Activated naive CD8-positive, alpha-beta T cell treated with anti-CD3 and anti-CD28 coated beads, Interleukin-2, amount 50 U/mL, for 24 hours (primary cell): ENCODE results near the gene CMIP.

Source experiments
- ATAC-seq: fragments of 150-1000 bp; cut with Tn5 transposase; one replicate; pipeline ENCODE4 v1.10.0; 2021
- DNase-seq: peaks from one replicate; pipeline ENCODE4 v3.0.0; 2021
- H3K27ac Mint-ChIP-seq: one replicate; pipeline ENCODE4 v1.8.0; 2021; ENCODE audit warnings: mild to moderate bottlenecking, mixed read lengths
- H3K27me3 Mint-ChIP-seq: one replicate; pipeline ENCODE4 v1.8.0; 2021; ENCODE audit warnings: mixed read lengths
- H3K36me3 Mint-ChIP-seq: one replicate; pipeline ENCODE4 v1.8.0; 2021; ENCODE audit warnings: low read depth, mixed read lengths
- H3K4me1 Mint-ChIP-seq: one replicate; pipeline ENCODE4 v1.8.0; 2021; ENCODE audit warnings: mixed read lengths
- H3K4me3 Mint-ChIP-seq: one replicate; pipeline ENCODE4 v1.8.0; 2021; ENCODE audit warnings: mild to moderate bottlenecking, moderate library complexity, mixed read lengths
- H3K9me3 Mint-ChIP-seq: one replicate; pipeline ENCODE4 v1.8.0; 2021; ENCODE audit warnings: mixed read lengths

The CMIP gene

GRCh38 chr16:81645266-81645694 lies 200.7 kb downstream of the CMIP start:
- no peak overlapping the region for H3K27ac Mint-ChIP-seq
- DNase-seq: no peak
- no peaks in the 10 kb centered on the region for H3K27me3 Mint-ChIP-seq

GRCh38 chr16:81645925-81646324 lies 201.3 kb downstream of the CMIP start:
- no peaks in the 10 kb centered on the region for H3K36me3 Mint-ChIP-seq
- H3K4me1 Mint-ChIP-seq: peaks cover 11% of the 10 kb centered on the region
- DNase-seq (no peak), ATAC-seq (no peak)
- H3K9me3 Mint-ChIP-seq: no peaks in the 10 kb centered on the region
- no peaks in the 10 kb centered on the region for H3K27me3 Mint-ChIP-seq
- no peak overlapping the region for H3K4me3 Mint-ChIP-seq
- H3K27ac Mint-ChIP-seq: no peak overlapping the region

More at GRCh38 chr16:81645266-81645694, 200.7 kb downstream of the CMIP start:
- Mint-ChIP-seq H3K36me3 (no peaks in the 10 kb centered on the region), H3K4me1 (peaks cover 11% of the 10 kb centered on the region), H3K4me3 (no peak overlapping the region), H3K9me3 (no peaks in the 10 kb centered on the region)
- no peak for ATAC-seq

DNA sequence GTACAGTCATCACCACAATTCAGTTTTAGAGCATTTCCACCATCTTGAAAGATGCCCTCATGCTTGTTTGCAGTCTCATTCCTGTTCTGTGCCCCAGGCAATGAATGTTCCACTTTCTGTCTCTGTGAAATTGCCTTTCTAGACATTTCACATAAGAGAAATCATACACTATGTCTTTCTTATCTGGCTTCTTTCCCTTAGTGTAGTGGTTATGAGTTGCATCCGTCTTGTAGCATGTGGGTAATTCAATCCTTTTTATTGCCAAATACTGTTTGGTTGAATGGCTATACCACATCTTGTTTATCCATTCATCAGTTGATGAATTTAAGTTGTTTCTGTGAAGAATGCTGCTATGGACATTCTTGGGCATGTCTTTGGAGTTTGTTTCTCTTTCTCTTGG lies 202.0 kb downstream of the CMIP start:
- Mint-ChIP-seq H3K36me3 (no peaks in the 10 kb centered on the region), H3K27ac (no peak overlapping the region), H3K27me3 (no peaks in the 10 kb centered on the region), H3K4me3 (no peak overlapping the region), H3K9me3 (no peaks in the 10 kb centered on the region), H3K4me1 (peaks cover 10% of the 10 kb centered on the region)
- DNase-seq (no peak), ATAC-seq (no peak)

DNA sequence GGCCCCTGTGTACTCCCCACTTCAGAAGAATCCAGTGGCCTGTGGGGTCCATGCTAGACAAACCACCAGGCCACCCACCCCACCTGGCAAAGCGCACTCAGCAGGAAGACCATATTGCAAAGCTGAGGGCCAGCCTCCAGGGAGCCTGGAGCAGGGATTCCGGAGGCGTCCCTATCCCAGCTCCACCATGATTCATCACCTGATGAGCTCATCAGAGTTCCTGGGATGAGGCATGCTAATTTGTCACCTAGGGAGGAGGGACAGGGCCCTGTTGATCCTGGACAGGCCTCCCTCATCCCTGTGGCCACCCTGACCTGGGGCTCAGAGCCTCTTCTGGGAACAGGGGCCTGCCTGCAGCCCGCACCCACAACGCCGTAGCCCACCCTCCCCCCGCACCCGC lies 202.9 kb downstream of the CMIP start:
- H3K27me3 Mint-ChIP-seq: no peaks in the 10 kb centered on the region
- H3K9me3 Mint-ChIP-seq: no peaks in the 10 kb centered on the region
- DNase-seq (no peak), ATAC-seq (no peak)
- H3K4me1 Mint-ChIP-seq: peaks cover 2% of the 10 kb centered on the region
- no peaks in the 10 kb centered on the region for H3K36me3 Mint-ChIP-seq
- H3K4me3 Mint-ChIP-seq: no peak overlapping the region
- H3K27ac Mint-ChIP-seq: peak overlapping the region; percentile 10

DNA sequence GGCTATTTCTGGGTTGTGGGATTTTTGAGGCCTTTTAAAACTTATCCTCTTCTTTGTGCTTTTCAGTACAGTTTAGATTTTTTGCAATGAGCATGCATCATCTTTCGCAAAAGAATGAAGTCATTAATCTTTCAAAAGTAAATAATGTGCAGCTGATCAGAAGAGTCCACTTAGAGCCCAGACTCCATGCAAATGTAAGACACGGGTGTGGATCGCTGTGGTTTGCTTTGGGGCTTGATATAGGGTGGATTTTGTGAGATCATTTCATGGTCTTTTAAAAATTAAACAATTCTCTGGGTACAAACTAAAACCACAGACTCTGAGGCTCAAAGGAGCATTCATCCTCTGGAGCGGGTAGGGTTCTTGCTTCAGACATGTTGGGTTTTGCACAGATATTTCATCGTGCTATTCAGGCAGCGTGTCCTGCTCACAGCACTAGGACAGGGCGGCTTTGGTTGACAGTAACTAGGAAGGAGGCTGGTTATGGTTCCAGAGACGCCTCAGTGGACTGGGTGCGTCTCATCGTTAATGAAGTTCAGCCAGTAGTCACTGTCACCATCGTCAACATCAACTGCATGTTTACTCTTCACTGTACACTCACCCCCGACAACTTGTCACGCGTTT lies 205.1 kb downstream of the CMIP start:
- Mint-ChIP-seq H3K9me3 (no peaks in the 10 kb centered on the region), H3K4me1 (peaks cover 7% of the 10 kb centered on the region), H3K36me3 (no peaks in the 10 kb centered on the region), H3K4me3 (no peak overlapping the region), H3K27me3 (no peaks in the 10 kb centered on the region), H3K27ac (no peak overlapping the region)
- DNase-seq (no peak), ATAC-seq (no peak)

- DNase-seq (no peak), ATAC-seq (no peak)
- H3K36me3 Mint-ChIP-seq: no peaks in the 10 kb centered on the region
- no peak overlapping the region for H3K4me3 Mint-ChIP-seq
- no peaks in the 10 kb centered on the region for H3K9me3 Mint-ChIP-seq
- H3K27ac Mint-ChIP-seq: no peak overlapping the region
- H3K4me1 Mint-ChIP-seq: peaks cover 9% of the 10 kb centered on the region
- H3K27me3 Mint-ChIP-seq: no peaks in the 10 kb centered on the region
Measured at GRCh38 chr16:81650281-81650680, 205.7 kb downstream of the CMIP start.

DNA sequence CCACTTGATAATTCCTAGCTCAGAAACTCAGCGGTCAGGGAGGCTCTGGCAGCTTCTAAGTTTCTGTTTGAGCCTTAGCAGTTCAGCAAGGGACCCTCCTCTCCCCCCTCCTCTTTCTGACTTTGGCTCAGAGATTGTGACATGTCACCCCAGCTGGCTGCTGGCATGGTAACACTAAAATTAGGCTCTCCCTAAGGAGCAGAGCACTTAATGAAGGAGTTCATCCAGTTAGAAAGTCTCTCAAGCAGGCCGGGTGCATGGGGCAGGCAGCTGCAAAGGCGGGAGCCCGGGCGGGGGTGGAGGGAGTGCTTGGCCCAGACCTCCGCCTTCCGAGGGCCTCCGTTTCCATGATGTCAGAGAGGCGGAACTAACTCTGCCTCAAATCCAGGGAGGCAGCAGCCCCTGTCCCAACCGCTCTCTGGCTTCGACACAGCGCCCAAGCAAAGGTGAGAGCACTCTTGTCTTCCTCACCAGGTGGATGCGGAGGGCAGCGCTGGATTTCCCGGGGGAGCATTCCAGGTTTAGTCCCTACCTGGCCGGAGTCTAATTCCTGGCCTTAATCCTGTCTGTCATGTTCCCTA lies 206.5 kb downstream of the CMIP start:
- Mint-ChIP-seq H3K9me3 (no peaks in the 10 kb centered on the region), H3K27me3 (no peaks in the 10 kb centered on the region), H3K27ac (no peak overlapping the region), H3K36me3 (no peaks in the 10 kb centered on the region), H3K4me1 (peaks cover 9% of the 10 kb centered on the region), H3K4me3 (no peak overlapping the region)
- DNase-seq: no peak
- no peak for ATAC-seq

GRCh38 chr16:81651758-81652718 lies 207.4 kb downstream of the CMIP start:
- DNase-seq (no peak), ATAC-seq (no peak)
- H3K36me3 Mint-ChIP-seq: no peaks in the 10 kb centered on the region
- H3K4me1 Mint-ChIP-seq: peaks cover 7% of the 10 kb centered on the region
- no peaks in the 10 kb centered on the region for H3K27me3 Mint-ChIP-seq
- H3K4me3 Mint-ChIP-seq: no peak overlapping the region
- H3K27ac Mint-ChIP-seq: no peak overlapping the region
- no peaks in the 10 kb centered on the region for H3K9me3 Mint-ChIP-seq

GRCh38 chr16:81652798-81653505 lies 208.3 kb downstream of the CMIP start:
- Mint-ChIP-seq H3K27ac (no peak overlapping the region), H3K4me3 (no peak overlapping the region), H3K36me3 (no peaks in the 10 kb centered on the region), H3K27me3 (no peaks in the 10 kb centered on the region), H3K4me1 (peaks cover 7% of the 10 kb centered on the region), H3K9me3 (no peaks in the 10 kb centered on the region)
- DNase-seq (no peak), ATAC-seq (no peak)

DNA sequence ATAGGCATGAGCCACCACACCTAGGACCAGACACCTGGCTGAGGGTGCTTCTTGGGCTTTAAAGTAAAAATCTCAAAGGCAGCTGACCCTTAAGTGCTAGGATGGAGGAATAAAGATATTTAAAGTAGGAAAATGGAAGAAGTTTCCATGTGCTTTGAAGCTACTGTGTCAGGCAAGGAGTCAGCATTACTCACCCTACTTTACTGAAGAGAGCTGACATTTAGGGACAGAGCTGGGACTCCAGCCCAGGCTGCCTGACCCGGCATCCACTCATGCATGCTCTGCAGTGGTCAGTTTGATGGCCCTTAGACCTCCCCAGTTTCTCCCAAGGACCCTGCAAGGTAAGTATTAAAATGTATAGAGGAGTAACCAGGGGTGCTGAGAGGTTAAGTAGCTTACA lies 209.7 kb downstream of the CMIP start:
- peaks cover 7% of the 10 kb centered on the region for H3K4me1 Mint-ChIP-seq
- no peaks in the 10 kb centered on the region for H3K9me3 Mint-ChIP-seq
- no peaks in the 10 kb centered on the region for H3K27me3 Mint-ChIP-seq
- ATAC-seq (peak; percentile 70), DNase-seq (no peak)
- H3K27ac Mint-ChIP-seq: peak overlapping the region; percentile 36
- peaks cover 2% of the 10 kb centered on the region for H3K36me3 Mint-ChIP-seq
- H3K4me3 Mint-ChIP-seq: no peak overlapping the region

- Mint-ChIP-seq H3K9me3 (no peaks in the 10 kb centered on the region), H3K4me3 (no peak overlapping the region), H3K36me3 (peaks cover 2% of the 10 kb centered on the region), H3K27me3 (no peaks in the 10 kb centered on the region), H3K27ac (no peak overlapping the region), H3K4me1 (peaks cover 7% of the 10 kb centered on the region)
- no peak for DNase-seq
- no peak for ATAC-seq
Measured at GRCh38 chr16:81655469-81656162, 211.0 kb downstream of the CMIP start.

DNA sequence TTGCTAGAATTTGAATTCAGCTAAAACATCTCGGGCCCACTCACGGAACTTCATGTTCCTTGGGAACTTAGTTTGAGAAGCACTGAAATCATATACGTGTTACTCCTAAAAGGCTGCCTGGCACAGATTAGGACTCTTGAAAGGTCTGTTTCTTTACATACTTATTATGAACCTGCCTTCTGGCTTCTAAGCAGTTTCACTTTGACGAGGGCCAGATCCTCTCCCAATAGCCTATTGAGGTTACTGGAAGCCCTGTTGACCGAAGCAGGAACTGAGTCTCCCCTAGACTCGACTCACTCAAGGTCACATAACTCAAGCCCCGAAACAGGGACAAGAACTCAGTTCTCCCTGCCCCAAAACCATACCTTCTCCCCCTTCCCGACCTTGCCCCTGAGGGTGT lies 212.6 kb downstream of the CMIP start:
- Mint-ChIP-seq H3K36me3 (peaks cover 2% of the 10 kb centered on the region), H3K27me3 (no peaks in the 10 kb centered on the region), H3K4me3 (no peak overlapping the region), H3K27ac (no peak overlapping the region), H3K4me1 (peaks cover 7% of the 10 kb centered on the region), H3K9me3 (no peaks in the 10 kb centered on the region)
- DNase-seq (no peak), ATAC-seq (no peak)

DNA sequence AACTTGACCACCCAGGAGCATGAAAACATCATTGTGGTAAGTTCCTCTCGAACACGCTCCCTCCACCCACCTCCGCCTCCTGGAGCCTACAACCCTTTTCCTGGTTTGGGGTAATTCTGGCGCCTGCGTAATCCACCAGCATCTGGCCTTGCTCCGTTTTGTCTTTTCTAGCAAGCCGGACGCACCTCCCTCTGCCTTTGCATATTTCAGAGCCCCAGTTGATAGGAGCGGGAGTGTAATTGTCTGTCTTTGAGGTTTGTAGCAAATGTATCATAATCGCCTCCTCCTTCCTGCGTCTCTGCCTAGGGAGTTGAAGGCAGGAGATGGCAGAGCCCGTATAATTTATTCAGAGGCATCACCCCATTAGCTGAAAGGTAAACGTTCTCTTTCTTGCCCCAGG lies 213.2 kb downstream of the CMIP start:
- ATAC-seq: no peak
- Mint-ChIP-seq H3K4me3 (no peak overlapping the region), H3K27ac (no peak overlapping the region), H3K36me3 (peaks cover 2% of the 10 kb centered on the region), H3K27me3 (no peaks in the 10 kb centered on the region), H3K4me1 (peaks cover 7% of the 10 kb centered on the region), H3K9me3 (no peaks in the 10 kb centered on the region)
- DNase-seq: no peak

DNA sequence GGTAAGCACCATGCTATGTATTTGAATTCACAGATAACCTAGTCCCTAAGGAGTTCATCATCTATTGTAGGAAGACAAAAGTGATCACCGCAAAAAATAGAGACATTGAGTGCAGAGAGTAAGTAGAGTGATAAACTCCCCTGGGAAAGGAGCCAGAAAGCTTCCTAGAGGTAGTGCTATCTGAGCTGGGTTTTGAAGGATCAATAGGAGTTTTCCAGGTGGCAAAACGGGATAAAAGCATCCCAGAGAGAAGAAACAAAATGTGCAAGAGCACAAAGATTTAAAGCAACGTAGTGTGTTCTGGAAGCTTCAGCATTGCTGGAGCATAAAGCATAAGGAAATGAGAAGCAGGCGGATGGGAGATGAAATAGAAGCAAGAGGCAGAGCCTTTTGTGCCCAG lies 213.8 kb downstream of the CMIP start:
- ATAC-seq: no peak
- no peaks in the 10 kb centered on the region for H3K9me3 Mint-ChIP-seq
- peaks cover 7% of the 10 kb centered on the region for H3K4me1 Mint-ChIP-seq
- no peaks in the 10 kb centered on the region for H3K27me3 Mint-ChIP-seq
- H3K36me3 Mint-ChIP-seq: peaks cover 6% of the 10 kb centered on the region
- DNase-seq: no peak
- H3K4me3 Mint-ChIP-seq: no peak overlapping the region
- no peak overlapping the region for H3K27ac Mint-ChIP-seq
